ENCODE results near the gene SLC39A12. TPM values are rescaled to one million over a fixed set of nuclear protein-coding genes. Genes with fewer than 3 reads are reported as not detected.
"Not testable (repeated sequence)": the region's sequence is repeated elsewhere in the genome, so short reads cannot be mapped to it uniquely, and the experiment has no call there.

SLC39A12 gene
- polyA plus RNA-seq, 1 donor from 2014 or later = not detected

- H3K4me3 Mint-ChIP-seq, H3K27me3 Mint-ChIP-seq, H3K27ac Mint-ChIP-seq, H3K4me1 Mint-ChIP-seq, H3K9me3 Mint-ChIP-seq, H3K36me3 Mint-ChIP-seq: not testable (repeated sequence)
These were observed 1.4 kb upstream of the SLC39A12 start for GRCh38 chr10:17950269-17950668.

- H3K9me3 Mint-ChIP-seq = no peaks in the 10 kb centered on the region
- H3K4me1 Mint-ChIP-seq = no peaks in the 10 kb centered on the region
- no peaks in the 10 kb centered on the region for H3K27me3 Mint-ChIP-seq
- H3K4me3 Mint-ChIP-seq = no peak overlapping the region
- peaks cover 3% of the 10 kb centered on the region for H3K36me3 Mint-ChIP-seq
- H3K27ac Mint-ChIP-seq = no peak overlapping the region
These were observed 992 bp upstream of the SLC39A12 start for GRCh38 chr10:17950726-17951125.

GRCh38 chr10:17954372-17954771 is 2.7 kb downstream of the SLC39A12 start:
- not testable (repeated sequence) for H3K27ac Mint-ChIP-seq, H3K36me3 Mint-ChIP-seq, H3K4me1 Mint-ChIP-seq, H3K4me3 Mint-ChIP-seq, H3K27me3 Mint-ChIP-seq, H3K9me3 Mint-ChIP-seq

GRCh38 chr10:17954861-17955260 is 3.1 kb downstream of the SLC39A12 start:
- no peak overlapping the region for H3K4me3 Mint-ChIP-seq
- no peaks in the 10 kb centered on the region for H3K36me3 Mint-ChIP-seq
- H3K9me3 Mint-ChIP-seq = peaks cover 2 to 3% (median 2%) of the 10 kb centered on the region in 3 donors
- no peaks in the 10 kb centered on the region for H3K27me3 Mint-ChIP-seq
- no peak overlapping the region for H3K27ac Mint-ChIP-seq
- no peaks in the 10 kb centered on the region for H3K4me1 Mint-ChIP-seq

- Mint-ChIP-seq H3K4me3 (no peak overlapping the region), H3K36me3 (no peaks in the 10 kb centered on the region), H3K27ac (no peak overlapping the region), H3K9me3 (peaks cover 4 to 9% (median 5%) of the 10 kb centered on the region in 3 donors), H3K4me1 (no peaks in the 10 kb centered on the region), H3K27me3 (peaks cover 3% of the 10 kb centered on the region)
These were observed 6.3 kb downstream of the SLC39A12 start for GRCh38 chr10:17958049-17958448.

GRCh38 chr10:17959870-17960269 is 8.2 kb downstream of the SLC39A12 start:
- Mint-ChIP-seq H3K4me3 (peak overlapping the region in 1 of 4 donors; percentile 10), H3K4me1 (no peaks in the 10 kb centered on the region), H3K27me3 (peaks cover 3% of the 10 kb centered on the region), H3K27ac (no peak overlapping the region), H3K9me3 (peaks cover 4 to 9% (median 5%) of the 10 kb centered on the region in 3 donors), H3K36me3 (no peaks in the 10 kb centered on the region)

- peaks cover 3% of the 10 kb centered on the region for H3K27me3 Mint-ChIP-seq
- H3K9me3 Mint-ChIP-seq = peaks cover 4 to 9% (median 5%) of the 10 kb centered on the region in 3 donors
- H3K4me3 Mint-ChIP-seq = no peak overlapping the region
- no peaks in the 10 kb centered on the region for H3K4me1 Mint-ChIP-seq
- no peaks in the 10 kb centered on the region for H3K36me3 Mint-ChIP-seq
- no peak overlapping the region for H3K27ac Mint-ChIP-seq
These were observed 10.1 kb downstream of the SLC39A12 start for GRCh38 chr10:17961551-17962422.

GRCh38 chr10:17963431-17963830 is 11.7 kb downstream of the SLC39A12 start:
- Mint-ChIP-seq H3K27ac (no peak overlapping the region), H3K36me3 (no peaks in the 10 kb centered on the region)

GRCh38 chr10:17965649-17966235 is 14.0 kb downstream of the SLC39A12 start:
- H3K36me3 Mint-ChIP-seq = no peaks in the 10 kb centered on the region
- peaks cover 3% of the 10 kb centered on the region for H3K27me3 Mint-ChIP-seq
- no peaks in the 10 kb centered on the region for H3K4me1 Mint-ChIP-seq
- H3K27ac Mint-ChIP-seq = no peak overlapping the region
- peaks cover 5 to 25% (median 9%) of the 10 kb centered on the region in 3 donors for H3K9me3 Mint-ChIP-seq
- H3K4me3 Mint-ChIP-seq = no peak overlapping the region

More at GRCh38 chr10:17963431-17963830, 11.7 kb downstream of the SLC39A12 start:
- H3K9me3 Mint-ChIP-seq = peaks cover 4 to 15% (median 5%) of the 10 kb centered on the region in 3 donors
- no peak overlapping the region for H3K4me3 Mint-ChIP-seq
- H3K4me1 Mint-ChIP-seq = no peaks in the 10 kb centered on the region
- peaks cover 3% of the 10 kb centered on the region for H3K27me3 Mint-ChIP-seq

- no peak overlapping the region for H3K27ac Mint-ChIP-seq
- H3K36me3 Mint-ChIP-seq = peaks cover 2% of the 10 kb centered on the region
- H3K27me3 Mint-ChIP-seq = peaks cover 3% of the 10 kb centered on the region
- H3K4me3 Mint-ChIP-seq = no peak overlapping the region
- peaks cover 0 to 14% (median 11%) of the 10 kb centered on the region in 3 donors for H3K9me3 Mint-ChIP-seq
- H3K4me1 Mint-ChIP-seq = no peaks in the 10 kb centered on the region
These were observed 22.8 kb downstream of the SLC39A12 start for GRCh38 chr10:17974505-17974904.

GRCh38 chr10:17980846-17981565 is 29.3 kb downstream of the SLC39A12 start:
- Mint-ChIP-seq H3K9me3 (peaks cover 0 to 4% (median 0%) of the 10 kb centered on the region in 3 donors), H3K4me1 (no peaks in the 10 kb centered on the region), H3K4me3 (no peak overlapping the region), H3K27ac (no peak overlapping the region), H3K36me3 (peaks cover 2% of the 10 kb centered on the region), H3K27me3 (no peaks in the 10 kb centered on the region)

GRCh38 chr10:17981766-17982380 is 30.2 kb downstream of the SLC39A12 start:
- H3K36me3 Mint-ChIP-seq = peaks cover 2% of the 10 kb centered on the region
- H3K27ac Mint-ChIP-seq = no peak overlapping the region
- H3K27me3 Mint-ChIP-seq = no peaks in the 10 kb centered on the region
- H3K4me3 Mint-ChIP-seq = no peak overlapping the region
- H3K4me1 Mint-ChIP-seq = no peaks in the 10 kb centered on the region
- peaks cover 0 to 4% (median 0%) of the 10 kb centered on the region in 3 donors for H3K9me3 Mint-ChIP-seq

GRCh38 chr10:17984056-17984455 is 32.3 kb downstream of the SLC39A12 start:
- Mint-ChIP-seq H3K27me3 (no peaks in the 10 kb centered on the region), H3K27ac (no peak overlapping the region), H3K36me3 (no peaks in the 10 kb centered on the region), H3K9me3 (peaks cover 0 to 10% (median 3%) of the 10 kb centered on the region in 3 donors), H3K4me3 (no peak overlapping the region), H3K4me1 (peaks cover 0 to 9% (median 0%) of the 10 kb centered on the region in 3 donors)

- Mint-ChIP-seq H3K9me3 (peaks cover 0 to 10% (median 3%) of the 10 kb centered on the region in 3 donors), H3K27ac (no peak overlapping the region)
These were observed 32.8 kb downstream of the SLC39A12 start for GRCh38 chr10:17984563-17984962.

More at GRCh38 chr10:17984563-17984962, 32.8 kb downstream of the SLC39A12 start:
- Mint-ChIP-seq H3K27me3 (no peaks in the 10 kb centered on the region), H3K36me3 (no peaks in the 10 kb centered on the region), H3K4me3 (no peak overlapping the region), H3K4me1 (peaks cover 0 to 11% (median under 1%) of the 10 kb centered on the region in 3 donors)

All from IgD-negative memory B cell (primary cell).